ENCODE results near the gene HOATZ.

HOATZ gene

DNA sequence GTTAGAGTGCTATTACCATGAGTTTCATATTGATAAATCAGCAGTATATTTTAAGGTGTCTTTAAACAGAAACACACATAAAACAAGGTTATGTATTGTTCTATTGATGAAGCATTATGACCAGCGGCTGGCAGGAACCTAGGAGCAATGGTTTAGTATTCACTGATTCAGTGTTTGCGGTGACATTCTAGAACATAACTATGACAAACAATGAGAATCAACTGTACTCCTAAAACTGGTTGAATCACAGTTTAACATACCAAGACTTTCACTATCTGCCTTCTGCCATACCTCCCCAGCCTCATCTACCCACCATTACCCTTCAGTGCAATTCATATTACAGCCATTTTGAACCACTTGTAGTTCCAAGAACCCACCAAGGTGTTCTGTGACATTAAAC is 8.8 kb downstream of the HOATZ start:
- DNase-seq, result no peak

DNA sequence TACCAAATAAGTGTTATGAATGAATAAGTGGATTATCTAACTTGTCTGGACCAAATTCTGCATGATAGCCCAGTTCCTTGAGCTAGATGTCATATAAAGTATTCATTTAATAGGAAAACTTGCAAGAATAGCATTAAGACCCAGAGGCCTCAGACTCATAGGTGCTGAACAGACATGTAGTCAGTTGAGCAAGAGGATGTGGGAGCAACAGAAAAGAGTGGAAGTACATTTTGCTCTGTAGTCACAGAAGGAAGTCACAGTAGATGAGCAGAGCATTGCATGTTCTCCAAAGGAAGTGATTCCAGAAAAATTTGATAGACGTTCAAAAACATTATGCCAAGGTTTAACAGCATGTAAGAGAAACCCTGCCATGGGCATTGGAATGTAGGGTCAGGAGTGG is 9.5 kb downstream of the HOATZ start:
- no peak for DNase-seq

DNA sequence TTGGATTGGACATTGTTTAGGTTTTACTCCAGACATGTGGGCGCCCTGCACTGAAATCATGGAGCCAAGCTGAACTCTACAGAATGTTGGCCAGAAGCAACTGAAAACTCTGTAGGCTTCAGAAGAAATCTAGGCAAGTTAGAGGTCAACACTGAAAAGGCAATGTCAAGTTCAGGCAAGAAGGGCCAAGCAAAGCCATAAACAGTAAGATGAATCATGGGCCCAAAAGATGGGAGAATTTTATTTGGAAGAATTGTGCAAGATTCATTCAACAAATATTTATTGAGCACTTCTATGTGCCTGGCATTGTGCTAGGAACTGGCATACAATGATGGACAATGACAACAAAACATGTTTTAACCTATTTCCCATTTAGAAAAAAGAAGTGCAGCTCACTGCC is 10.9 kb downstream of the HOATZ start:
- no peak for DNase-seq

DNA sequence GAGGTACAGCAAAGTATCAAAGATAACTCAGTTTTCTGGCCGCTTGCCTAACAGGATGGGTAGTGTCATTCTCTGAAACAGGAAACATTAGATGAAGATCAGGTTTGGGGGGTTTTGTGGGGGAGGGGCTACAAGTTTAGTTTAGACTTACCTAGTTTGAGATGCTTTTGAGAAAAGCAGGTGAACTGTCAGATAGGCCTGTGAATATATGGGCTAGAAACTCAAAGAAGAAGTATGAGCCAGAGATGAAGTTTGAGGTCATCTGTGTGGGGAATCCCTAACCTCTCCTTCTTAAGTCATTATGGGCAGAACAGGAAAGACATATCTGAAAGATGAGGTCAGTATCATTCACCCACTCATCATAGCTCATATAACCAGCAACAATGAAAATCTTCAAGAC is 11.9 kb downstream of the HOATZ start:
- peak; percentile 87 for DNase-seq

DNA sequence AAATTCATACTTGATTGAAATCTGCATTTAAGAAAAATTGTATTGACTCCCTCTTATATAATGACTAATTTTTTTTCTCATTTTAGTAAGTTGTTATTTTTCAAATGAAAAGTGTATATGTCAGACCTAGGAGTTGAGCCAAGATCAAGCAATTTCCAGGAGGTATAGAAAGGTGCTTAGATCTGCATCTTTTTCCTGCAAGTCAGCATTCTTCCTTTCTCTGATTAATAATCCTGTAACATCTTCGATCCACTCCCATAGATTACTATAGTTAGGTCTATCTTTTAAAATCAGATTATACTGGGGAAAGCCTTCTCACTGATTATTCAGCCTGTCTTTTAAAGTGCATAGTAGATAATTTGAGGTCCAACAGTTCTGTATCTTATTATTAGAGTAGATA is 12.7 kb downstream of the HOATZ start:
- DNase-seq, result no peak

DNA sequence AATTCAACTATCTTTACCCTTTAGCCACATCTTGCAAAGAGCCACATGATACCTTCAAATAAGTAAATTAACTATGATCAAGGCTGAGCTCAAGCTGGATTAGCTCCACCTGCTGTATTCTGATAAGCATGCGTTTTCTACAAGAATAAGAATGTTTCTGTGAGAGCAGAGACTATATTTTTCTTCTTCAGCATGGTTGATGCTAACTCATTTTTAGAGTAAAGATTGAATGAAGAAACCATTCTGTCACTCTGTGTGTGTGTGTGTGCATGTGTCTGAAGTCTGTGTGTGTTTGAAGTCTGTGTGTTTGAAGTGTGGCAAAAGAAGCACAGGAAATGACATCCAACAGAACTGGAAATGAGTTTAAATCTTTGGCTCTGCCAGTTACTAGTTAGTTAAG is 14.0 kb downstream of the HOATZ start:
- peak; percentile 42 for DNase-seq

DNA sequence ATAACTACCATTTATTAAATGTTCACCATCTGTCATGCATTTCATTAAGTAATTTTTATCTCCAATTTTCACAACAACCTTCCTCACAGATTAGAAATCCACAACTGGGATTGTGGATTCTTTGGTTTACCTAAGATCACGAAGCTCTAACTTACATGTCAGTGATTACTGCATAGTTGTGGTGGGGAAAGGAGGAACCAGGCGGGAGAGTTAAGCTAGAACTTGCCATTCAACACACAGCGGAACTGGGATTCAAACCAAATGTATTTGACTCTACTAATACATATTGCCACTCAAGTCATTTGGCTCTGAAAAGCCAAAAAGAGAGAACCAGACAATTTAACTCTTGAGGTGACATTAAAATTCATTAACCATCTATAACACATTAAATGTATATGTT is 15.5 kb downstream of the HOATZ start:
- peak; percentile 42 for DNase-seq

DNA sequence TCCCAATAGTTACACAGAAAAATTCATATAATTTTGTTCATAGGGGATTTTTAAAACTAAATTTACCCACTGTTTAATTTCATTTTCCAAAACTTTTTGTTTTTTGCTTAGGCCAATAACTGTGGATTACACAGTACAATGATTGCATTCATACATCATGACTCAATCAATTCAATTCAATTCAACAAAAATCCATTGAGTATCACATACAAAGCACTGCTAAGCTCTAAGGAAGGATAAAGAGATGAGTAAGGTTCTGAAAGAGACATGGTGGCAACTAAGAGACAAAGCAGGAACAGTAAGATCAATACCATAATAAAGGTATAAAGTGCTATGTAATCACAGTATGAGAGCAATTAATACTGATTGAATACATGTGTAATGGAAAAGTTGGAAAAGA is 16.6 kb downstream of the HOATZ start:
- DNase-seq, result peak; percentile 74

DNA sequence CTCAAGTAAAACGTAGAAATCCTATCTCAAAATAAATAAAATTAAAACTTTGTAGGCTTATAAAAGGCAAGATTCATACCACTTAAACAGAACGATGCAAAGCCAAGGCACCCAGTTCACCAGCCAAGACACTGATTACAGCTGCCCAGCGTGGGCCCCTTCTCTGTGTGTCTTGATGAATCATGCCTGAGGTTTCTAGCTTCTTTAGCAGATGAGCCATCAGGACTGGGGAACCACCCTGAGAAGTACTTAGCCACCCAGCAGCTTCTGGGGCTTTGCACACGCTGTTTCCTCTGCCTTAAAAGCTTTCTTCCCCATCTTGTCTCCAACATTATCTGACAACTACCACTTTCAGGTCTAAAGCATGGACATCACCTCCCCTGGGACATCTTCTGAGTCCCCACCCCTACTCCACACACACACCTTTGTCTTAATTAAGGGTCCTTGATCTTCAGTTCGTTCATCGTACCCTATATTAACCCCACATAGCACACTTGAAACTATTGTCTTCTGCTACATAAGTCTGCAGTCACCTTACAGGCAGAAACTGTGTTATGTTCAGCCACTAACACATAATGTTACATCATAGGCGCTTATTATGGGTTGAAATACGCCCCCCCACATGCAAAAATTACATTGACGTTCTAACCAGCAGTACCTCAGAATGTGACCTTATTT is 17.2 kb downstream of the HOATZ start:
- peak; percentile 97 for DNase-seq

DNA sequence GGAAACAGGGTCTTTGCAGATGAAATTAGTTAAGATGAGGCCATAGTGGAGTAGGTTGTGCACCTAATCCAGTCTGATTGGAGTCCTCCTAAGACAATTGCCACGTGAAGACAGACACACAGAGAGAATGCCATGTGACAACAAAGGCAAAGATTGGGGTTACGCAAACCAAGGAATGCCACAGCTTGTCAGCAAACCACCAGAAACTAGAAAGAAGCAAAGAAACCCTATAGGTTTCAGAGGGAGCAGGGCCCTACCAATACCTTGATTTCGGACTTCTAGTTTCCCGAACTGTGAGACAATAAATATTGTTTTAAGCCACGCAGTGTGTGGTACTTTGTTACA is 17.8 kb downstream of the HOATZ start:
- no peak for DNase-seq

DNA sequence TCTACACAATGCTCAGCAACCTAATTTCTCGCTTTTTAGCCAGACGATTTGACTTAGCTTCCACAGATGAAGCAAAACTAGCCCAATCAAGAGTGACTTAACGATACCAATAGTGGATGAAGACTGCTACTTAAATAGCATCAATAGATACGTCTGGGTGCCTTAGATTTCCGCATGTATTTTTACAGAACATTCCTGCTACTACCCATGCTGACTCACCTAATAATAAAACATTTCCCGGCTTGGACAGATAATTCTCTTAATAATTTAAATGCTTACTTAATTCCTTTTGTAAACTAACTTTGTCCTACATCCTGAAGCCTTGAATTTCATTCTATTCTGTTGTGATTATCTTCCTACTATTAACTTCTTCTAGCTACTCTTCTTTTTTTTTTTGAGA is 20.7 kb downstream of the HOATZ start:
- DNase-seq, result no peak

DNA sequence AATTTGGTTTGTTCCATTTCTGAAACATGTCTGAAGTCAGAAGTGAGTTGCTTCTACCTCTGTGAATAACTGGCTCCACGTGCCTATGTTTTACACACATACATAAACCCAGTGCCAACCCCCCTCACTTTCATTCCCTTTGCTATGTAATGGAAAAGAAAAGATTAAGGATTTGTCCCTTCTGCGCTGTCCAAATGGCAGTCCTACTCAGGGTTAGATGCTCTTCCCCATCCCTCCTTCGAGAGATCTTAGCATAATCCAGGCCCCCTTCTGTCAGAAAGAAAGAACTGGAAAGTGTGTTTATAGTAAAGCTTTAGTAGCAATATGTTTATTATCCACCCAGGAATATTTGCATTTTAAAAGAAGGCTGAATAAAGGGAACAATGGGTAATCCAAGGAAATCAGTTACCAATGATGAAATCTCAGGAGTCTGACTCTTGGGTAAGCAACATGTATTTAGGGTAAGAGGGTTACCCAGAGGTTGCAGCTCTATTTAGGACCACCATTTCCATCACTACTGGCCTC is 22.8 kb downstream of the HOATZ start:
- no peak for DNase-seq

DNA sequence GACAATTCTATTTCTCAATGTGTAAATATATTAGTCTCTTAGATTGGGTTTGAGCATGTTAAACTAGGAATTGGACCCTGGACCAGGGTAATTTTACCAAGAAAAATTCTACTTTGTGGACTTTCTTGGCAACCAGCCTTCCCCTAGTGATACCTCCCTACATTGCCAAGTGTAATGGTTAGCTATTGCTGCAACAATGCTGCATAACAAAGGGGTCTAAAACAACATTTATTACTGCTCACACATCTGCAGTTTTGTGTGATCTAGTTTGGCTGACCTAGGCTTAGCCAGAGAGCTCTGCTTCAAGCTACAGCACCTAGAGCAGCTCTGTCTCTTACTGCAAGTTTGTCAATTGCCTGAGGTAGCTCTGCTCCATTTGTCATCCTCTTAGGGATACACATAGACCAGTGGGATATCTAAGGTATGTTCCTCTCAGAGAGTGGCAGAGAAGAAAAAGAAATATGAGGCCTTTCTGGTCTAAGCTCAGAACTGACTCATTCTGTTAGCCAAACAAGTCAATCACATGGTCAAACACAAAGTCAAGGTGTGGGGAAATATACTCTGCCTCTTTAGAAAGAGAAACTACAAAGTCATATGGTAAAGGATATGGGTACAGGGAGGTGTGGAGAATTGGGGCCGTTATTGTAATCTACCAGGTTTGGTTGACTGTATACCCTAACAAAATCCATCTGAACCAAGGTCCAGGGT is 24.0 kb downstream of the HOATZ start:
- peak; percentile 45 for DNase-seq

DNA sequence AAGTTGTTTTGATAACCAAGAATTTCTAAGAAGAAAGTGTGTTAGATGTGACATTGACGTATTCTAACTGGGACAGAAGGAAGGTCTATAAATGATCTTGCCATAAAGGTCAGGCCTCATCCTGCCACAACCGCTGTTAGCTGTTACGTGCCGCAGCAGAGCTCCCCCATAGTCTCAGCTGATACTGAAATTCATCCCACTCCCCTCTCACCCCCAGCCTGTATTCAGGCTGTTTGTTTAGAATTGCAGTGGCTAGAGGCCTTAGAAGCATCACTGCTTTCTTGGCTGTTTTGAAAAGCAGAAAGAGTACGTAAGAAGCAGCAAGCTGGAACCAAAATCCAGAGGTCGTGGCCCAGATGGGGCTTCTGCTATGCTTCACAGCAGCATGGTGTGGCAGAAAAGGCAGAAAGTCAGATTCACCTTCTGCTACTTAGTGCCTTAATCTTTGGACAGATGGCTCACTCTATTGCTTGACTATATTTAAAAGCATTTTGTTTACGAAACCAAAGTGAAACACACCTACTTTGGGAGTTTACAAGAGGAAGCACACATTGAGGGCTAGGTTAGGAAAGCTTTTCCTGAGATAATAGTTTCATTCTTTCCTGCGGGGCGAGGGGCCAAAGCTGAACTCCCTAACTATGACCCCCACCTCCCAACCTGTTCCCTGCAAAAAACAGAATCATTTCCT is 25.0 kb downstream of the HOATZ start:
- no peak for DNase-seq

DNA sequence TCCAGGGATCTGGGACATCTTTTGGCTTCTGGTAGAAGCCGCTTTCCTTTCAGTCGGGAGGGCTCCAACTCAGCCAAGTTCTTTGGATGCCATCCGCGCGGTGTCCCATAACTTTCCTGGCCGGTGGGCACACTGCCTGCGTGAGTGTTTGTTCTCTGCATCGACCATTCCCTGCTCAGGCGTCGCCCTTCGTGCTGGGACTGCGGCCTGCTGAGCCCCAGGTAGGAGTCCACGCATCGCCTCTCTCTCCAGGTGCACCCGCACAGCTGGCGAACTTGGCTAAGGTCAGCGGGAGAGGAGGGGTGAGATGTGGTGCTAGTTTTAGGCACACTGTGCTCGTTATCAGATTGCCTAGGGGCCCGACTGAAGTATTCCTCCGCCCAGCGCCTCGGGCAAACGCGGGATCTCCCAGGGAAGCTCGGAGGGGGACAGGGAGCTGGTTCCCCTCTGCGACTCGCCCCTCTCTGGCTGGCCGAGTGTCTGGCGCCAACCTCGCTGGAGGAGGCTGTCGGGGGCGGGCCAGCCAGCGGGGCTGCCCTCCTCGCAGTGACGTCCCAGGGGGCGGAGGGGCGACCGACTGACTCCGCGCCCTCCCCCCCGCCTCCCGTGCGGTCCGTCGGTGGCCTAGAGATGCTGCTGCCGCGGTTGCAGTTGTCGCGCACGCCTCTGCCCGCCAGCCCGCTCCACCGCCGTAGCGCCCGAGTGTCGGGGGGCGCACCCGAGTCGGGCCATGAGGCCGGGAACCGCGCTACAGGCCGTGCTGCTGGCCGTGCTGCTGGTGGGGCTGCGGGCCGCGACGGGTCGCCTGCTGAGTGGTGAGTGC is 25.7 kb downstream of the HOATZ start, which contains the start of gene LAYN:
LAYN (plus strand) TSS at position 607 of the 823 bp plus-strand sequence; CDS start at position 731, 124 bp downstream.
- peak; percentile 49 for DNase-seq

DNA sequence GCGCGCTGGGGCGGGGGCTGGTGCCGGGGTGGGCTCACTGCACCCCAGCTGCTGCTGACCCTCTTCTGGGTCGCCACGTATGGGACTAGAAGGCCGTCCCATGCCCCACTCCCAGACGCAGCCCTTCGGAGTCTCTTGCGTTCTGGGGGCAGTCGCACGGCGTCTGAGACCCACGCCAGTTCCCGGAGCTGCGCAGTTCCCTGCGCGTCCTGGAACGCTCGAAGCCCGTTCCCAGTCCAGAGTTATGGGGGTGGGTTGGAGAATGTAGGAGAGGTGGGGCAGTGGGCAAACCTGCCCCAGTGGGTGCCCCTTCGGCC is 26.3 kb downstream of the HOATZ start:
- no peak for DNase-seq

DNA sequence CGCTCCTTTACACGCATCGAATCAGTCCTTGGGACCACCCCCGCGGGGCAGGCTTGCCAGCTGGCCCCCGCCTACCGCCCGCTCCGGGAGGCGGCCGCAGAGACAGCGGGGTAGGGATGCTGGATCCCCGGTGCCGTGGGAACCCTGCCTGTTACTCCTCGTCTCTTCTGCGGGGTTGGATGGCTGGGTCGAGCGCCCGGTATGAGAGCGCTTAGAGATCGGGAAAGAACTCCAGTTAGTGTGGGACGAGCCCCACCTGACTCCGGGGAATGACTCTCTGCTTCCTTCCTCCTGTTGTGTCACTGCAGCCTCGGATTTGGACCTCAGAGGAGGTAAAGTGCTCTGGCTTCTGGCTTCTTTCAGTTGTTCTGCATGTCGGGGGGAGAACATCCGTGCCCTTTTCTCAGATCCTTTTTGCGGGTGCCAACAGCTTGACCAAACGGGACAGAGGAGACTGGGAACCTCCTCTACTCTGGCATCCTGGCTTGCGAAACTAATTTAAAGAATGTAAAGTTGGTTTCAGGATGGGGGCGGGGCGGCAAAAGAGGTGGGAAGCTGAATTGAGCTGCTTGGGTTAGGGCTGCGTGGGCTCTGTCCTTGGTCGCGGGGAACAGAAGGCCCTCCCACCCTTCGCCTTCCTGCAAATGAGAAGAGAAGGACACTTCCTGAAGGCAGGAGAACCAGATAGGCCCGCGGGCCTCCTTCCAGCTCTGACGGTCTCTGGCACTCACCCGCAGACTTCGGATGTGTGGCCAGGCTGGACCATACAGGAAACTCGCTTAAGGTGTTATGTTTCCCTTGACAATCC is 26.9 kb downstream of the HOATZ start:
- DNase-seq, result peak; percentile 46

DNA sequence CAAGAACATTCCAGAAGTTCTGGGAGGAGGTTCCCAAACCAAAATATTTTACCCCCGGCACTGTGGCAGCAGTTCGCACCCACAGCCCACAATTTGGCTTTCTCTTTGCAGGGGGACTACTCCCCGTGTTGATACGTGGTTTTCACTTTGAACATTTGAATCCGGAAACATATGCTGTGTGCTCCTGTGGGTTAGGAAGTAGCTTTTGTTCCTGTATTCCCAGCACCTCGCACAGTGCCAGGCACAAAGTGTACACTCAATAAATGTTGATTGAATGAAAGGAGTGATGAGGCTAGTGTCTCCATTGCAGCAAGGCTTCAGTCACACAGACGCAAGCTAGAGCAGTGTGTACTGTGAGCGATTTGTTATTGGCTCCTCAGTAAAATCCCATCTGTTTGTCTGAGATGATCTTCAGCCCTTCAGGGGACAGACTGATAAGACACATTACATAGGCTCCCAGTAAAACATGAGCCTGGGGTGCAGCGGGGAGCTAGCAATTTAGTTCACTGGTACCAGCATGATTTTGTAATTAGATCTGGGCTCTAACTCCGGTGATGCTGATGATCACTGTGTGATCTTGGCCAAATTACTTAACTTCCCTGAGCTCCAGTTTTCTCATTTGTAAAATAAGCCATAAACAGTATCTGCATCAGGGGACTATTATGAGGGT is 28.2 kb downstream of the HOATZ start:
- DNase-seq, result no peak

DNA sequence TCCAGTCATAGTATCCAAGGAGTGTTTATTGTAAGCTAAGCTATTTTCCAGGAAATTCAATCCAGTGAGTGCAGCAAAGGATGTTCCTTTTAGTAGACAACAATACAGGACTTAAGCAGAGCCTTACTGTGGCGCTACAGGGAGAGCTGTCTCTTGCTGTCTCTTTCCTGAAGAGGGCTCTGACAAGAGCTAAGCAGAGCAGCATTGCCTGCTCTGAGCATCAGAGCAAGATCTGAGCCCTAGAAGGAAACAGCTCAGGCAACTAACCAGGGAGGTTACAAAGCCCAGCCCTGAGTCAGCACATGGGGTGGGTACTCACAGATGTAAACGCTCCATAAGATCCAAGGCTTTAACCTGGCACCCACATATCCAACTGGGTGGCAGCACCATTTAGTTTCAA is 33.9 kb downstream of the HOATZ start:
- DNase-seq, result no peak

DNA sequence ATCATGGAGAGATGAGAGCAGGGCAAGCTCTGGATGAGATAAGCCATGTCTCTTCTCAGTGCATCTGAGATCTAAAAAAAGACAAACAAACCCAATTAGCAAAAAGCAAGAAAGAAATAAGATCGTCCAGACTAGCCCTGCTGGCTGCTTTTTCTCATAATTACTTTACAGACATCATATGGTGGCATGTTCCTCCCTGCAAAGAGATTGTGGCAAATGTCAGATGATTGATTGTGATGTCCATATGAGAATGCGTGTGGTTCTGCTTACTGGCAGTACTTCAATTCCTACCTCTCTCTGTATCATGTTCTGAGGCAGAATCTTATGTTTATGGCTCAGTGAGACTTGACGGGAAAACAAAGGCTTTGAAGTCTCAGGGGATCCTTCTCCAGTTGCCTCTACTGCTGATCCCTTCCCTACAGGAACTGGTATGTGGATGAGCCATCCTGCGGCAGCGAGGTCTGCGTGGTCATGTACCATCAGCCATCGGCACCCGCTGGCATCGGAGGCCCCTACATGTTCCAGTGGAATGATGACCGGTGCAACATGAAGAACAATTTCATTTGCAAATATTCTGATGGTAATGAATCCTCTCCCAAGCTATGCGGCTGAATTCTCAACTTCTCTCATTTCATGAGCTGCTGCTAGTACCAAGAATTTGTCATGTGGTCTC is 34.8 kb downstream of the HOATZ start:
- no peak for DNase-seq

DNA sequence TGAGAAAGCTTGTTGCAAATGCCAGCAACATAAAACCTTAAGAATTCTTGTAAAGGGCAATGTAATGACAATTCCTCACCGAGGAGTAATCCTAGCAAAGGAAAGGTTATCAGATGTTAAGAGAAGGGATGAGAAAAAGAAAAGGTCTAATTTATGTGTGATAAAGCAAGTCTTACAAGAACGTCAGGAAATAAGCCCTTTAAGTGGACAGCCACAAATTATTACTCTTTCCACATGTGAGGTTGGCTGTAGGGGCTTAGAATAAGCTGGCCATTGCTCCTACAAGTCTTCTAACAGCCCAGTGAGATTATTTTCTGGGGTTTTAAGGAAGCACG is 35.3 kb downstream of the HOATZ start:
- DNase-seq, result no peak
